ENCODE results near the gene TNKS1BP1. TPM values are rescaled to one million over a fixed set of nuclear protein-coding genes. Genes with fewer than 3 reads are reported as not detected.
"Not testable (repeated sequence)": the region's sequence is repeated elsewhere in the genome, so short reads cannot be mapped to it uniquely, and the experiment has no call there.

Gene TNKS1BP1
- total RNA-seq, 1 donor from 2014 or later, result 198 TPM

- TF ChIP-seq CTCF (IDR thresholded peaks at IDR 0.05; ENCODE audit: partially characterized antibody, unreplicated experiment), result no peak
- peaks cover 16% of the 10 kb centered on the region for H3K36me3 Mint-ChIP-seq (ENCODE audit: unreplicated experiment)
- peak within 1 kb of the TSS; percentile 98 for H3K27ac Mint-ChIP-seq (ENCODE audit: unreplicated experiment)
- peak within 1 kb of the TSS; percentile 97 for H3K4me3 Mint-ChIP-seq (ENCODE audit: unreplicated experiment)
- peak; percentile 89 for DNase-seq
- peaks cover 37% of the 10 kb centered on the region for H3K27me3 Mint-ChIP-seq (ENCODE audit: unreplicated experiment)
- peaks cover 24% of the 10 kb centered on the region for H3K9me3 Mint-ChIP-seq (ENCODE audit: unreplicated experiment)
- H3K4me1 Mint-ChIP-seq (ENCODE audit: low read depth, unreplicated experiment), result peaks cover 47% of the 10 kb centered on the region
Measured at GRCh38 chr11:57338142-57338541, 13.4 kb upstream of the TNKS1BP1 start, which contains the start of gene P2RX3. Gene P2RX3, plus strand, starts transcription at chr11:57338352. Its CDS starts 199 bp downstream, at chr11:57338551.

- Mint-ChIP-seq H3K27me3 (ENCODE audit: unreplicated experiment) (peaks cover 33% of the 10 kb centered on the region), H3K4me3 (ENCODE audit: unreplicated experiment) (peak overlapping the region; percentile 75), H3K4me1 (ENCODE audit: low read depth, unreplicated experiment) (peaks cover 37% of the 10 kb centered on the region), H3K36me3 (ENCODE audit: unreplicated experiment) (peaks cover 16% of the 10 kb centered on the region), H3K9me3 (ENCODE audit: unreplicated experiment) (peaks cover 26% of the 10 kb centered on the region)
- not testable (repeated sequence) for DNase-seq; H3K27ac Mint-ChIP-seq (ENCODE audit: unreplicated experiment)
Measured at GRCh38 chr11:57336856-57337255, 12.1 kb upstream of the TNKS1BP1 start.

GRCh38 chr11:57336111-57336666 lies 11.4 kb upstream of the TNKS1BP1 start:
- H3K4me3 Mint-ChIP-seq (ENCODE audit: unreplicated experiment), result peak overlapping the region; percentile 75
- no peak for DNase-seq
- peaks cover 26% of the 10 kb centered on the region for H3K9me3 Mint-ChIP-seq (ENCODE audit: unreplicated experiment)
- TF ChIP-seq CTCF (IDR thresholded peaks at IDR 0.05; ENCODE audit: partially characterized antibody, unreplicated experiment), result no peak
- H3K36me3 Mint-ChIP-seq (ENCODE audit: unreplicated experiment), result peaks cover 16% of the 10 kb centered on the region
- peaks cover 35% of the 10 kb centered on the region for H3K4me1 Mint-ChIP-seq (ENCODE audit: low read depth, unreplicated experiment)
- H3K27me3 Mint-ChIP-seq (ENCODE audit: unreplicated experiment), result peaks cover 31% of the 10 kb centered on the region
- H3K27ac Mint-ChIP-seq (ENCODE audit: unreplicated experiment), result peak overlapping the region; percentile 95

GRCh38 chr11:57335343-57336110 lies 10.8 kb upstream of the TNKS1BP1 start, which contains the start of gene SSRP1:
Gene SSRP1, minus strand, starts transcription at chr11:57335892. Its CDS starts 771 bp downstream, at chr11:57335121.
- peaks cover 11% of the 10 kb centered on the region for H3K36me3 Mint-ChIP-seq (ENCODE audit: unreplicated experiment)
- peak within 1 kb of the TSS; percentile 95 for H3K27ac Mint-ChIP-seq (ENCODE audit: unreplicated experiment)
- H3K27me3 Mint-ChIP-seq (ENCODE audit: unreplicated experiment), result peaks cover 28% of the 10 kb centered on the region
- H3K9me3 Mint-ChIP-seq (ENCODE audit: unreplicated experiment), result peaks cover 26% of the 10 kb centered on the region
- peaks cover 30% of the 10 kb centered on the region for H3K4me1 Mint-ChIP-seq (ENCODE audit: low read depth, unreplicated experiment)
- peak; percentile 85 for DNase-seq
- H3K4me3 Mint-ChIP-seq (ENCODE audit: unreplicated experiment), result peak within 1 kb of the TSS; percentile 95
- no peak for TF ChIP-seq CTCF (IDR thresholded peaks at IDR 0.05; ENCODE audit: partially characterized antibody, unreplicated experiment)

GRCh38 chr11:57335023-57335342 lies 10.2 kb upstream of the TNKS1BP1 start:
- Mint-ChIP-seq H3K4me1 (ENCODE audit: low read depth, unreplicated experiment) (peaks cover 26% of the 10 kb centered on the region), H3K27ac (ENCODE audit: unreplicated experiment) (peak overlapping the region; percentile 25), H3K4me3 (ENCODE audit: unreplicated experiment) (peak overlapping the region; percentile 95), H3K27me3 (ENCODE audit: unreplicated experiment) (peaks cover 23% of the 10 kb centered on the region), H3K36me3 (ENCODE audit: unreplicated experiment) (peaks cover 6% of the 10 kb centered on the region), H3K9me3 (ENCODE audit: unreplicated experiment) (peaks cover 21% of the 10 kb centered on the region)
- no peak for DNase-seq
- TF ChIP-seq CTCF (IDR thresholded peaks at IDR 0.05; ENCODE audit: partially characterized antibody, unreplicated experiment), result no peak
